Measurements from ENCODE around the gene FBXW4. TPM values are rescaled to one million over a fixed set of nuclear protein-coding genes. Genes with fewer than 3 reads are reported as not detected.
"Not testable (repeated sequence)": the region's sequence is repeated elsewhere in the genome, so short reads cannot be mapped to it uniquely, and the experiment has no call there.

The FBXW4 gene
- total RNA-seq, 1 experiment from 2014 or later: 31.0 TPM

- Histone ChIP-seq H3K9me2 (replicated peaks; ENCODE audit: insufficient read depth, low read length) (no peaks in the 10 kb centered on the region), H4K20me1 (ENCODE audit: insufficient read depth, low read depth, low read length) (no peaks in the 10 kb centered on the region), H3K4me1 (ENCODE audit: low read length) (peaks cover 11% of the 10 kb centered on the region), H3K9me3 (ENCODE audit: low read length) (no peaks in the 10 kb centered on the region), H3K79me2 (ENCODE audit: low read length) (no peaks in the 10 kb centered on the region), H3K36me3 (ENCODE audit: insufficient read depth, low read length) (no peaks in the 10 kb centered on the region), H3K9ac (ENCODE audit: low read length) (no peak overlapping the region), H3K4me3 (ENCODE audit: low read length) (no peak overlapping the region), H3K27me3 (ENCODE audit: low read length) (no peaks in the 10 kb centered on the region), H2AFZ (ENCODE audit: low read length) (no peak overlapping the region), H3K4me2 (ENCODE audit: low read depth, low read length, poor library complexity, severe bottlenecking) (no peak overlapping the region), H3K27ac (ENCODE audit: low read length) (no peak overlapping the region)
- no peak for DNase-seq
Measured at GRCh38 chr10:101595591-101596433, 99.2 kb downstream of the FBXW4 start.

- not testable (repeated sequence) for H3K9ac ChIP-seq (ENCODE audit: low read length); H3K79me2 ChIP-seq (ENCODE audit: low read length); H3K27me3 ChIP-seq (ENCODE audit: low read length); H3K36me3 ChIP-seq (ENCODE audit: insufficient read depth, low read length); H3K9me2 ChIP-seq (replicated peaks; ENCODE audit: insufficient read depth, low read length); H2AFZ ChIP-seq (ENCODE audit: low read length); H3K27ac ChIP-seq (ENCODE audit: low read length); H3K4me3 ChIP-seq (ENCODE audit: low read length); H3K4me2 ChIP-seq (ENCODE audit: low read depth, low read length, poor library complexity, severe bottlenecking); DNase-seq; H3K9me3 ChIP-seq (ENCODE audit: low read length); H4K20me1 ChIP-seq (ENCODE audit: insufficient read depth, low read depth, low read length)
- H3K4me1 ChIP-seq (ENCODE audit: low read length): peaks cover 17% of the 10 kb centered on the region
Measured at GRCh38 chr10:101593331-101593730, 101.6 kb downstream of the FBXW4 start.

DNA sequence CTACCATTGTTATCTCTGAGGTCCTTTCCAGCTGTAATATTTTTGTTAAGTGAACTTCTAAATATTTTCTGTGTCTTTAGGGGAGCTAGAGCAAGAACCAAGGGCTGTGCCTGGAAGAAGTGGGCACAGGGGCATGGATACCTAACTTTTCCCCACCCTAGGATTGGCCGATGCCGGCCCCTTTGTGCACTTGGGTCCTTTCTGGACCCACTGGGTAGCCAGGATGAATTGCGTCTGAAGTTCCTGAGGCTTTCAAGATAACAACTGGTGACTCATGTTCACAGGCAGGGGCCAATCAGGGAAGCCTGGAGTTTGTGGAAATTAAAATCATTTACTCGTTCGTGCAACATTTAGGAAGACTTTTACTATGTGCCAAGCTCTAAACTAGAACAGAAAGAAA, 106.1 kb downstream of the FBXW4 start:
- H3K4me3 ChIP-seq (ENCODE audit: low read length): peak overlapping the region; percentile 88
- peaks cover 12% of the 10 kb centered on the region; the same call in 1 of the 2 replicates for H3K79me2 ChIP-seq (ENCODE audit: low read length)
- no peaks in the 10 kb centered on the region for H3K27me3 ChIP-seq (ENCODE audit: low read length)
- no peak for DNase-seq
- no peaks in the 10 kb centered on the region for H4K20me1 ChIP-seq (ENCODE audit: insufficient read depth, low read depth, low read length)
- no peaks in the 10 kb centered on the region for H3K36me3 ChIP-seq (ENCODE audit: insufficient read depth, low read length)
- H3K9me3 ChIP-seq (ENCODE audit: low read length): no peaks in the 10 kb centered on the region
- H3K4me2 ChIP-seq (ENCODE audit: low read depth, low read length, poor library complexity, severe bottlenecking): peak overlapping the region; percentile 78
- H3K4me1 ChIP-seq (ENCODE audit: low read length): peaks cover 24% of the 10 kb centered on the region
- H2AFZ ChIP-seq (ENCODE audit: low read length): no peak overlapping the region
- peak overlapping the region; percentile 78 for H3K9ac ChIP-seq (ENCODE audit: low read length)
- H3K27ac ChIP-seq (ENCODE audit: low read length): no peak overlapping the region
- no peaks in the 10 kb centered on the region for H3K9me2 ChIP-seq (replicated peaks; ENCODE audit: insufficient read depth, low read length)

DNA sequence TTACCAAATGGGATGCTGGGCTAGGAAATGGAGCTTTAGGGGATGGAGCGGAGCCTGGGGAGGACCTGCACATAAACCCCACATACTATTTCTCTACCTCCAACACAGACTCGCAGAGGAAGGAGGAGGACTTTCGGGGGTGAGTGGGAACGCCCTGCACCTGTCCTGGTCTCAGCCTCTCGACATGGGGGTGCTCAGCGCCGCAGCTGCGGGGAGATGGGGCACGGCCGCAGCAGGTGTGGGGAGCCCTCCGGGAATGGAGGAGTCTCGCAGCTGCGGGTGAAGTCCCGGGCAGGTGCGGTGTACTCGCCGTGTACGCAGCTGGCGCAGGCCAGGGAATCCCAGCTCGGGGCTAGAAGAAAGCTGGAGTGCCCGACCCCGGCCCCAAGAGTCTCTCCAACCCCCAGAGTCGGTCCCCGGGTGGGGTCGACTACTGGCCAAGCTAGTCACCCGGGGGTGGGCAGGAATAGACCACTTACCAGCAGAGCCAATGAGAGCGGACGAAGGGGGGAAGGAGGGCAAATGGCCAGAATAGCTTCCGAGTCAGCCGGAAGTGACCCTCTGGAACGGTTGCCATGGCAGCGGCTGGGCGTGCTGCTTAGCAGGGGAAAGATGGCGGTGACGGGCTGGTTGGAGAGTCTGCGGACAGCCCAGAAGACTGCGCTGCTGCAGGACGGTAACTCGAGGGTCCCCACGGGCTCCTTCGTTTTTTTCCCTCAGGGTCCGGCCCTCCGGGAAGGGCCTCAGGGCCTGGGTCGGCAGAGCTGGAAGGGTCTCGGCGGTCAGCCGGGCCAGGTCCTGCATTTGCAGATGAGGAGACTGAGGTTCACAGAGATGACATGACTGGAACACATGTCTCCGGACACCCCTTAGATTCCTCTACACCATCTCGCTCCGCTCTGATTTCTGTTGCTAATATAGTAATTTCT, 107.0 kb downstream of the FBXW4 start, which contains the start of the genes DPCD and POLL:
DPCD (plus strand) TSS at position 597 of the 929 bp plus-strand sequence; CDS start at position 613, 16 bp downstream.
POLL (minus strand) TSS at position 533 of the 929 bp plus-strand sequence. CDS start 897 bp downstream, outside the sequence.
- Histone ChIP-seq H3K9me2 (replicated peaks; ENCODE audit: insufficient read depth, low read length) (no peaks in the 10 kb centered on the region), H3K4me3 (ENCODE audit: low read length) (peak within 1 kb of the TSS; percentile 88), H3K27ac (ENCODE audit: low read length) (peak within 1 kb of the TSS; percentile 45; the same call in 1 of the 2 replicates), H2AFZ (ENCODE audit: low read length) (no peak within 1 kb of the TSS; the same call in 1 of the 2 replicates), H3K36me3 (ENCODE audit: insufficient read depth, low read length) (no peaks in the 10 kb centered on the region), H3K9ac (ENCODE audit: low read length) (peak within 1 kb of the TSS; percentile 78), H3K27me3 (ENCODE audit: low read length) (no peaks in the 10 kb centered on the region), H4K20me1 (ENCODE audit: insufficient read depth, low read depth, low read length) (no peaks in the 10 kb centered on the region), H3K9me3 (ENCODE audit: low read length) (no peaks in the 10 kb centered on the region), H3K4me2 (ENCODE audit: low read depth, low read length, poor library complexity, severe bottlenecking) (peak within 1 kb of the TSS; percentile 78), H3K79me2 (ENCODE audit: low read length) (peaks cover 12% of the 10 kb centered on the region; the same call in 1 of the 2 replicates), H3K4me1 (ENCODE audit: low read length) (peaks cover 15% of the 10 kb centered on the region)
- DNase-seq: peak; percentile 94

DNA sequence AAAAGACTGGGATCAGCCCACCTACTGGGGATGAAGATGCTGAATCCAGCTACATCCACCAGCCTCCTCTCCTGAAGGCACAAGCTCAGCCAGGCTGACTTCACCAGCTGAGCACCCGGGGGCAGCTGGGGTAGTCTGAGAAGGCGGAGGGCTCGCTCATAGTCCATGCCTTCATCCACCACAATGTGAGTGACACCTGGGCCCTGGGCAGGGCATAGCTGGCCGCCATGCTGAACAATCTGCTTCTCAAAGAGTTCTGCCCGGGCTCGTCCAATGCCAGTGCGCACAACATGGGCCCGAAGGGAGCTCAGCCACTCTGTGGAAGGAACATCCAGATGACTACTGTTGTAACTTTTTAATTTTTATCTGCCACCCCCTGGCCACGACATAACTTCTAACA, 109.1 kb downstream of the FBXW4 start:
- no peak overlapping the region for H3K4me3 ChIP-seq (ENCODE audit: low read length)
- H3K27ac ChIP-seq (ENCODE audit: low read length): no peak overlapping the region
- H4K20me1 ChIP-seq (ENCODE audit: insufficient read depth, low read depth, low read length): no peaks in the 10 kb centered on the region
- H3K36me3 ChIP-seq (ENCODE audit: insufficient read depth, low read length): no peaks in the 10 kb centered on the region
- H2AFZ ChIP-seq (ENCODE audit: low read length): no peak overlapping the region
- H3K9me2 ChIP-seq (replicated peaks; ENCODE audit: insufficient read depth, low read length): no peaks in the 10 kb centered on the region
- H3K79me2 ChIP-seq (ENCODE audit: low read length): peaks cover 12% of the 10 kb centered on the region; the same call in 1 of the 2 replicates
- H3K4me2 ChIP-seq (ENCODE audit: low read depth, low read length, poor library complexity, severe bottlenecking): no peak overlapping the region
- H3K9me3 ChIP-seq (ENCODE audit: low read length): no peaks in the 10 kb centered on the region
- no peaks in the 10 kb centered on the region for H3K27me3 ChIP-seq (ENCODE audit: low read length)
- H3K4me1 ChIP-seq (ENCODE audit: low read length): peaks cover 15% of the 10 kb centered on the region
- no peak overlapping the region for H3K9ac ChIP-seq (ENCODE audit: low read length)
- DNase-seq: no peak

- H3K4me1 ChIP-seq (ENCODE audit: low read length): no peaks in the 10 kb centered on the region
- H4K20me1 ChIP-seq (ENCODE audit: insufficient read depth, low read depth, low read length): no peaks in the 10 kb centered on the region
- no peaks in the 10 kb centered on the region for H3K79me2 ChIP-seq (ENCODE audit: low read length)
- H3K27me3 ChIP-seq (ENCODE audit: low read length): no peaks in the 10 kb centered on the region
- H3K4me3 ChIP-seq (ENCODE audit: low read length): no peak overlapping the region
- no peaks in the 10 kb centered on the region for H3K9me2 ChIP-seq (replicated peaks; ENCODE audit: insufficient read depth, low read length)
- H3K27ac ChIP-seq (ENCODE audit: low read length): no peak overlapping the region
- DNase-seq: no peak
- no peak overlapping the region for H2AFZ ChIP-seq (ENCODE audit: low read length)
- H3K36me3 ChIP-seq (ENCODE audit: insufficient read depth, low read length): no peaks in the 10 kb centered on the region
- H3K9me3 ChIP-seq (ENCODE audit: low read length): no peaks in the 10 kb centered on the region
- H3K4me2 ChIP-seq (ENCODE audit: low read depth, low read length, poor library complexity, severe bottlenecking): no peak overlapping the region
- H3K9ac ChIP-seq (ENCODE audit: low read length): no peak overlapping the region
Measured at GRCh38 chr10:101580486-101581399, 114.2 kb downstream of the FBXW4 start.

DNA sequence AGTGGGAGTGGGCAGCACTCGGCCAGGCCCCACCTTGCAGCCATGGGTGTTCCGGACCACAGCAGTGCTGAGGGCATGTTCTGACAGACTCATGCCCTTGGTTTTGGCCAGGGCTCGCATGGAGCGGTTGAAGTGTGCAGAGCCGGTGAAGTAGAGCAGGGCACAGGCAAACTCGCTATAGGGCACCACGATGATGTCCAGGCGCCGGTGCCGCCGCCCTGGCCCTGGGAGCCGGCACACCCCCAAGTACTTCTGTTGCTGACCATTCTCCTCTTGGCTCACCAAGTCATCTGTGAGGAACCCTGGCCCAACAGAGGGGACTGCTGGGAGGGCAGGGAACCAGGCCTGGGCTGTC, 115.5 kb downstream of the FBXW4 start:
- no peak for DNase-seq
- H3K4me2 ChIP-seq (ENCODE audit: low read depth, low read length, poor library complexity, severe bottlenecking): no peak overlapping the region
- no peaks in the 10 kb centered on the region for H3K27me3 ChIP-seq (ENCODE audit: low read length)
- no peaks in the 10 kb centered on the region for H4K20me1 ChIP-seq (ENCODE audit: insufficient read depth, low read depth, low read length)
- no peak overlapping the region for H3K9ac ChIP-seq (ENCODE audit: low read length)
- H3K36me3 ChIP-seq (ENCODE audit: insufficient read depth, low read length): no peaks in the 10 kb centered on the region
- no peak overlapping the region for H2AFZ ChIP-seq (ENCODE audit: low read length)
- no peaks in the 10 kb centered on the region for H3K9me3 ChIP-seq (ENCODE audit: low read length)
- no peaks in the 10 kb centered on the region for H3K9me2 ChIP-seq (replicated peaks; ENCODE audit: insufficient read depth, low read length)
- no peak overlapping the region for H3K4me3 ChIP-seq (ENCODE audit: low read length)
- no peaks in the 10 kb centered on the region for H3K4me1 ChIP-seq (ENCODE audit: low read length)
- H3K27ac ChIP-seq (ENCODE audit: low read length): no peak overlapping the region
- H3K79me2 ChIP-seq (ENCODE audit: low read length): no peaks in the 10 kb centered on the region
